Testis (tissue), 2 donors: ENCODE measurements around the gene DCLK2.

Experiments
- CTCF ChIP-seq, 3 experiments: fragments of 450-650 bp in 2 of 3; fragments of 200-600 bp in 1 of 3; sonication (generic) in 1 of 3; IDR thresholded peaks; one replicate each; pipeline ENCODE4 v1.5.1; 2016 to 2019; ENCODE audit warnings: antibody characterized with exemption in 3 of 3, mild to moderate bottlenecking in 2 of 3, moderate library complexity in 1 of 3
- POLR2A ChIP-seq: fragments of 450-650 bp; IDR thresholded peaks from one replicate; pipeline ENCODE4 v1.6.1; 2017; ENCODE audit warnings: antibody characterized with exemption, mild to moderate bottlenecking, moderate library complexity

- TF ChIP-seq CTCF (IDR thresholded peaks at IDR 0.05) (no peak), POLR2A (no peak)
Observed at GRCh38 chr4:150289881-150290280, 211.6 kb downstream of the DCLK2 start.
